Neural crest cell (in vitro differentiated cells): Measurements from ENCODE around the gene MTUS2. TPM values are rescaled to one million over a fixed set of nuclear protein-coding genes. Genes with fewer than 3 reads are reported as not detected.
"Not testable (repeated sequence)": the region's sequence is repeated elsewhere in the genome, so short reads cannot be mapped to it uniquely, and the experiment has no call there.

ENCODE experiments used
- DNase-seq: peaks from one replicate; pipeline ENCODE4 v3.0.0; 2021; ENCODE audit warnings: low read depth, mixed read lengths, low spot score
- H3K27ac Mint-ChIP-seq: one replicate; pipeline ENCODE4 v1.8.0; 2021; ENCODE audit warnings: mild to moderate bottlenecking, mixed read lengths; ENCODE audit not compliant: unreplicated experiment
- H3K27me3 Mint-ChIP-seq: 2 replicates; pipeline ENCODE4 v1.8.0; 2021; ENCODE audit warnings: low read depth, mild to moderate bottlenecking, mixed read lengths
- H3K36me3 Mint-ChIP-seq: 2 replicates; pipeline ENCODE4 v1.8.0; 2021; ENCODE audit warnings: low read depth, mild to moderate bottlenecking, mixed read lengths
- H3K4me1 Mint-ChIP-seq: 2 replicates; pipeline ENCODE4 v1.8.0; 2021; ENCODE audit warnings: mixed read lengths
- H3K4me3 Mint-ChIP-seq: one replicate; pipeline ENCODE4 v1.8.0; 2021; ENCODE audit warnings: mild to moderate bottlenecking, mixed read lengths
- H3K9me3 Mint-ChIP-seq: 2 replicates; pipeline ENCODE4 v1.8.0; 2021; ENCODE audit warnings: mixed read lengths
- CTCF ChIP-seq: fragments of 200-600 bp; sonication (generic); conservative IDR thresholded peaks from 2 replicates; pipeline ENCODE4 v1.5.0; 2021; ENCODE audit warnings: antibody characterized with exemption, mild to moderate bottlenecking
- total RNA-seq: library from RNA; stranded (reverse); gene quantifications from 2 replicates; pipeline ENCODE4 v1.2.1, GENCODE V29; 2021

Gene MTUS2
- total RNA-seq, 1 donor from 2014 or later = 0.91 TPM

- no peak for TF ChIP-seq CTCF
- Mint-ChIP-seq H3K9me3 (peaks cover 5% of the 10 kb centered on the region), H3K27me3 (peaks cover 7% of the 10 kb centered on the region), H3K4me1 (no peaks in the 10 kb centered on the region), H3K36me3 (peaks cover 6% of the 10 kb centered on the region), H3K4me3 (no peak overlapping the region), H3K27ac (no peak overlapping the region)
- no peak for DNase-seq
These were observed 370.2 kb downstream of the MTUS2 start for GRCh38 chr13:29190298-29190697.

GRCh38 chr13:29193083-29193482 lies 372.9 kb downstream of the MTUS2 start:
- H3K4me1 Mint-ChIP-seq = no peaks in the 10 kb centered on the region
- TF ChIP-seq CTCF = no peak
- peaks cover 7% of the 10 kb centered on the region for H3K36me3 Mint-ChIP-seq
- DNase-seq = no peak
- H3K9me3 Mint-ChIP-seq = peaks cover 20% of the 10 kb centered on the region
- peaks cover 10% of the 10 kb centered on the region for H3K27me3 Mint-ChIP-seq
- no peak overlapping the region for H3K27ac Mint-ChIP-seq
- no peak overlapping the region for H3K4me3 Mint-ChIP-seq

- Mint-ChIP-seq H3K4me1 (no peaks in the 10 kb centered on the region), H3K4me3 (no peak overlapping the region), H3K27me3 (peaks cover 6% of the 10 kb centered on the region), H3K9me3 (peaks cover 23% of the 10 kb centered on the region), H3K27ac (no peak overlapping the region), H3K36me3 (peaks cover 11% of the 10 kb centered on the region)
- TF ChIP-seq CTCF = no peak
- DNase-seq = no peak
These were observed 375.3 kb downstream of the MTUS2 start for GRCh38 chr13:29195456-29195855.

GRCh38 chr13:29196409-29197074 lies 376.4 kb downstream of the MTUS2 start:
- no peak overlapping the region for H3K27ac Mint-ChIP-seq
- H3K9me3 Mint-ChIP-seq = peaks cover 28% of the 10 kb centered on the region
- no peak overlapping the region for H3K4me3 Mint-ChIP-seq

GRCh38 chr13:29202753-29203152 lies 382.6 kb downstream of the MTUS2 start:
- DNase-seq, H3K27ac Mint-ChIP-seq, H3K36me3 Mint-ChIP-seq, H3K4me3 Mint-ChIP-seq, H3K4me1 Mint-ChIP-seq, H3K27me3 Mint-ChIP-seq: not testable (repeated sequence)
- H3K9me3 Mint-ChIP-seq = peaks cover 29% of the 10 kb centered on the region

More at GRCh38 chr13:29196409-29197074, 376.4 kb downstream of the MTUS2 start:
- Mint-ChIP-seq H3K27me3 (peaks cover 6% of the 10 kb centered on the region), H3K4me1 (no peaks in the 10 kb centered on the region), H3K36me3 (peaks cover 11% of the 10 kb centered on the region)
- no peak for TF ChIP-seq CTCF
- no peak for DNase-seq

GRCh38 chr13:29204651-29205050 lies 384.5 kb downstream of the MTUS2 start:
- Mint-ChIP-seq H3K27me3 (peaks cover 14% of the 10 kb centered on the region), H3K27ac (no peak overlapping the region), H3K9me3 (peaks cover 26% of the 10 kb centered on the region), H3K36me3 (peaks cover 3% of the 10 kb centered on the region), H3K4me3 (no peak overlapping the region), H3K4me1 (no peaks in the 10 kb centered on the region)
- no peak for DNase-seq
- TF ChIP-seq CTCF = no peak
